ENCODE data around the gene COQ8A. TPM values are rescaled to one million over a fixed set of nuclear protein-coding genes. Genes with fewer than 3 reads are reported as not detected.

COQ8A gene
- total RNA-seq, 4 donors from 2014 or later, result 53.2 to 94.0 (median 80.8) TPM

- no CpG with 5 or more reads among the region's 12 CpGs for WGBS, 2 donors (ENCODE audit: low coverage in 1 of 2)
- H3K27ac ChIP-seq, result peak overlapping the region in 1 of 4 donors; percentile 1
- peaks cover 0 to 36% (median 10%) of the 10 kb centered on the region in 3 donors for H3K4me1 ChIP-seq
- no peaks in the 10 kb centered on the region for H3K27me3 ChIP-seq
- H3K9me3 ChIP-seq, result no peaks in the 10 kb centered on the region
- no peak overlapping the region for H3K4me3 ChIP-seq
- TF ChIP-seq CTCF (IDR thresholded peaks at IDR 0.05) (no peak), EP300 (IDR thresholded peaks at IDR 0.05) (no peak), POLR2AphosphoS5 (IDR thresholded peaks at IDR 0.05) (no peak), POLR2A (IDR thresholded peaks at IDR 0.05) (no peak)
- peaks cover 0 to 82% of the 10 kb centered on the region in 2 donors for H3K36me3 ChIP-seq
- ATAC-seq, result no peak
These were observed 39.5 kb downstream of the COQ8A start for GRCh38 chr1:226979517-226980121.

GRCh38 chr1:226980122-226980560 lies 40.0 kb downstream of the COQ8A start:
- H3K4me3 ChIP-seq, result no peak overlapping the region
- ATAC-seq, result no peak
- H3K27me3 ChIP-seq, result no peaks in the 10 kb centered on the region
- H3K4me1 ChIP-seq, result peaks cover 0 to 31% (median 5%) of the 10 kb centered on the region in 3 donors
- H3K36me3 ChIP-seq, result peaks cover 0 to 87% of the 10 kb centered on the region in 2 donors
- TF ChIP-seq CTCF (IDR thresholded peaks at IDR 0.05), result no peak
- TF ChIP-seq POLR2AphosphoS5 (IDR thresholded peaks at IDR 0.05), result no peak
- TF ChIP-seq EP300 (IDR thresholded peaks at IDR 0.05), result no peak
- TF ChIP-seq POLR2A (IDR thresholded peaks at IDR 0.05), result no peak
- H3K9me3 ChIP-seq, result no peaks in the 10 kb centered on the region
- WGBS, 2 donors (ENCODE audit: low coverage in 1 of 2), result no CpG with 5 or more reads among the region's 4 CpGs
- H3K27ac ChIP-seq, result peak overlapping the region in 1 of 4 donors; percentile 1

GRCh38 chr1:226980565-226981385 lies 40.7 kb downstream of the COQ8A start:
- no peak overlapping the region for H3K27ac ChIP-seq
- no peak for ATAC-seq
- H3K4me3 ChIP-seq, result no peak overlapping the region
- no peaks in the 10 kb centered on the region for H3K9me3 ChIP-seq
- H3K4me1 ChIP-seq, result peaks cover 0 to 25% (median 0%) of the 10 kb centered on the region in 3 donors
- H3K27me3 ChIP-seq, result no peaks in the 10 kb centered on the region
- H3K36me3 ChIP-seq, result peaks cover 0 to 93% of the 10 kb centered on the region in 2 donors
- 80 to 91% methylated on average over 1 to 8 of the region's 26 CpGs for whole genome bisulfite sequencing, 2 donors (ENCODE audit: low coverage in 1 of 2)
- no peak for TF ChIP-seq CTCF (IDR thresholded peaks at IDR 0.05)
- no peak for TF ChIP-seq POLR2A (IDR thresholded peaks at IDR 0.05)
- TF ChIP-seq EP300 (IDR thresholded peaks at IDR 0.05), result no peak
- no peak for TF ChIP-seq POLR2AphosphoS5 (IDR thresholded peaks at IDR 0.05)

- Histone ChIP-seq H3K27me3 (no peaks in the 10 kb centered on the region), H3K36me3 (peaks cover 0 to 99% of the 10 kb centered on the region in 2 donors), H3K9me3 (no peaks in the 10 kb centered on the region), H3K4me1 (peaks cover 0 to 22% (median 0%) of the 10 kb centered on the region in 3 donors), H3K4me3 (no peak overlapping the region), H3K27ac (no peak overlapping the region)
- WGBS, 2 donors (ENCODE audit: low coverage in 1 of 2), result 60% methylated on average over 2 of the region's 12 CpGs; no CpG with 5 or more reads in 1 of the 2 donors
- no peak for TF ChIP-seq CTCF (IDR thresholded peaks at IDR 0.05)
- no peak for TF ChIP-seq POLR2A (IDR thresholded peaks at IDR 0.05)
- no peak for TF ChIP-seq EP300 (IDR thresholded peaks at IDR 0.05)
- TF ChIP-seq POLR2AphosphoS5 (IDR thresholded peaks at IDR 0.05), result no peak
- no peak for ATAC-seq
These were observed 41.3 kb downstream of the COQ8A start for GRCh38 chr1:226981386-226981817.

Data from gastroesophageal sphincter (tissue), 4 donors.